Measurements from ENCODE around the gene RLN1. TPM values are rescaled to one million over a fixed set of nuclear protein-coding genes. Genes with fewer than 3 reads are reported as not detected.

Gene RLN1
- total and polyA plus RNA-seq, 2 of the 4 experiments (the other 2 are of a cell fraction), result not detected

DNA sequence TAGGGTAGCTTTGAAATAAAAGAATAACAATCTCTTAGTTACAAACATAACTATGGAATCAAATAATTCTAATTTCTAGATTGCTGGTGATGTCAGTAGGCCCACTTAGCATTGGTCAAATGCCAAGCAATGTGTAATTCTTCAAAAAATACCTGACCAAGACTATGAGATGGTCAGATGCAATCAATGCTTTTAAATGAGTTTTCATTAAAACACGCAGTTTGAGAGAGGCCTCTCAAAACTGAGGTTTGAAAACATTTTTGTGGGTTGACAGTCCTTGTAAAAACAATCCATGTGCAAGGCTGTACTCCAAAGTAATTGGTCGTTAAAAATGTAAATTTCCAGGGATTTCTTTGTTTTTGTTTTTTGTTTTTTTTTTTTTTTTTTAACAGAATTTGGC lies 33.9 kb downstream of the RLN1 start:
- no peak overlapping the region for H3K4me3 ChIP-seq (ENCODE audit: insufficient read depth, low read depth, low read length)
- H4K5ac ChIP-seq (ENCODE audit: low read depth, low read length), result no peak overlapping the region
- no peaks in the 10 kb centered on the region for H4K20me1 ChIP-seq (ENCODE audit: insufficient read depth, low read length)
- H3K23ac ChIP-seq (ENCODE audit: low read depth, low read length), result no peak overlapping the region
- no peak overlapping the region for H2BK120ac ChIP-seq (ENCODE audit: low read depth, low read length)
- H2BK20ac ChIP-seq (ENCODE audit: low read depth, low read length), result no peak overlapping the region
- no peaks in the 10 kb centered on the region for H3K9me3 ChIP-seq (ENCODE audit: control insufficient read depth, insufficient read depth, low read length)
- CTCF ChIA-PET, result no interaction called here
- POLR2A ChIA-PET (ENCODE audit: unreplicated experiment), result no interaction called here
- H3K27me3 ChIP-seq (ENCODE audit: control insufficient read depth, insufficient read depth, low read length), result peaks cover 24% of the 10 kb centered on the region
- no peak overlapping the region for H3K27ac ChIP-seq (ENCODE audit: insufficient read depth, low read length)
- no peak overlapping the region for H4K91ac ChIP-seq (ENCODE audit: insufficient read depth, low read depth, low read length)
- H3K9ac ChIP-seq (ENCODE audit: low read depth, low read length), result no peak overlapping the region
- H3K4me2 ChIP-seq (ENCODE audit: low read depth, low read length), result no peak overlapping the region
- no peak overlapping the region for H2BK5ac ChIP-seq (ENCODE audit: low read depth, low read length, poor library complexity, severe bottlenecking)
- no peak overlapping the region for H2AK9ac ChIP-seq (replicated peaks; ENCODE audit: low read depth, low read length, poor library complexity)
- intact Hi-C loops (cut with micrococcal nuclease) (no loop called here), in situ Hi-C loops (cut with MboI; ENCODE audit: low sequenced_read_pairs) (no loop called here), dilution Hi-C loops (cut with HindIII; ENCODE audit: low sequenced_read_pairs, unreplicated experiment) (no loop called here)
- H3K79me1 ChIP-seq (ENCODE audit: low read depth in 1 of 2, low read length in 2 of 2), result no peaks in the 10 kb centered on the region
- ATAC-seq (ENCODE audit: low read depth), result no peak
- H2AFZ ChIP-seq (replicated peaks; ENCODE audit: low read length, poor library complexity), result no peak overlapping the region
- H3K4ac ChIP-seq (ENCODE audit: low read depth, low read length), result no peak overlapping the region
- H3K14ac ChIP-seq (replicated peaks; ENCODE audit: low read depth, low read length), result no peak overlapping the region
- DNase-seq, result peak; percentile 1
- no peak overlapping the region for H4K8ac ChIP-seq (ENCODE audit: low read depth in 2 of 2, low read length in 2 of 2)
- H3K4me1 ChIP-seq (ENCODE audit: control insufficient read depth, insufficient read depth, low read length), result no peaks in the 10 kb centered on the region
- no peak overlapping the region for H2AK5ac ChIP-seq (ENCODE audit: low read depth, low read length)
- H3K18ac ChIP-seq (ENCODE audit: low read depth, low read length), result no peak overlapping the region
- no peak overlapping the region for H3K56ac ChIP-seq (ENCODE audit: extremely low read depth, insufficient read depth, low read length)
- H2BK15ac ChIP-seq (ENCODE audit: low read depth, low read length), result no peak overlapping the region
- BruUV-seq (replicated peaks), result no TSS peak
- WGBS, 2 experiments (ENCODE audit: extremely low coverage in 2 of 2, insufficient read length in 1 of 2), result 83% methylated on average over 1 of the region's 2 CpGs; no CpG with 5 or more reads in 1 of the 2 experiments
- H3K9me1 ChIP-seq (ENCODE audit: insufficient read depth, low read length), result no peaks in the 10 kb centered on the region
- TF ChIP-seq BHLHE40 (IDR thresholded peaks at IDR 0.05; ENCODE audit: low read depth, low read length), result no peak
- no peak for TF ChIP-seq RFX5 (IDR thresholded peaks at IDR 0.05; ENCODE audit: low read depth, low read length)
- no peak for TF ChIP-seq MAFK (IDR thresholded peaks at IDR 0.05; ENCODE audit: low read depth, low read length)
- no peak for TF ChIP-seq CEBPB (IDR thresholded peaks at IDR 0.05; ENCODE audit: low read depth, low read length)
- TF ChIP-seq, protein P1, sequence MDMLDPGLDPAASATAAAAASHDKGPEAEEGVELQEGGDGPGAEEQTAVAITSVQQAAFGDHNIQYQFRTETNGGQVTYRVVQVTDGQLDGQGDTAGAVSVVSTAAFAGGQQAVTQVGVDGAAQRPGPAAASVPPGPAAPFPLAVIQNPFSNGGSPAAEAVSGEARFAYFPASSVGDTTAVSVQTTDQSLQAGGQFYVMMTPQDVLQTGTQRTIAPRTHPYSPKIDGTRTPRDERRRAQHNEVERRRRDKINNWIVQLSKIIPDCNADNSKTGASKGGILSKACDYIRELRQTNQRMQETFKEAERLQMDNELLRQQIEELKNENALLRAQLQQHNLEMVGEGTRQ (IDR thresholded peaks at IDR 0.05; ENCODE audit: low read depth, low read length), result no peak
- no peak for TF ChIP-seq RCOR1 (IDR thresholded peaks at IDR 0.05; ENCODE audit: insufficient replicate concordance, low read length)
- no peak for TF ChIP-seq NFE2L2 (IDR thresholded peaks at IDR 0.05; ENCODE audit: low read depth, low read length)
- TF ChIP-seq CHD1 (IDR thresholded peaks at IDR 0.05; ENCODE audit: low read depth, low read length), result no peak
- no peak for TF ChIP-seq RAD21 (IDR thresholded peaks at IDR 0.05; ENCODE audit: low read length)
- TF ChIP-seq SMC3 (IDR thresholded peaks at IDR 0.05; ENCODE audit: low read depth, low read length), result no peak
- TF ChIP-seq POLR2A (IDR thresholded peaks at IDR 0.05; ENCODE audit: low read depth, low read length), result no peak
- TF ChIP-seq, protein P2, sequence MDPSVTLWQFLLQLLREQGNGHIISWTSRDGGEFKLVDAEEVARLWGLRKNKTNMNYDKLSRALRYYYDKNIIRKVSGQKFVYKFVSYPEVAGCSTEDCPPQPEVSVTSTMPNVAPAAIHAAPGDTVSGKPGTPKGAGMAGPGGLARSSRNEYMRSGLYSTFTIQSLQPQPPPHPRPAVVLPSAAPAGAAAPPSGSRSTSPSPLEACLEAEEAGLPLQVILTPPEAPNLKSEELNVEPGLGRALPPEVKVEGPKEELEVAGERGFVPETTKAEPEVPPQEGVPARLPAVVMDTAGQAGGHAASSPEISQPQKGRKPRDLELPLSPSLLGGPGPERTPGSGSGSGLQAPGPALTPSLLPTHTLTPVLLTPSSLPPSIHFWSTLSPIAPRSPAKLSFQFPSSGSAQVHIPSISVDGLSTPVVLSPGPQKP (IDR thresholded peaks at IDR 0.05; ENCODE audit: borderline replicate concordance, low read depth, low read length), result no peak
- TF ChIP-seq, protein P3, sequence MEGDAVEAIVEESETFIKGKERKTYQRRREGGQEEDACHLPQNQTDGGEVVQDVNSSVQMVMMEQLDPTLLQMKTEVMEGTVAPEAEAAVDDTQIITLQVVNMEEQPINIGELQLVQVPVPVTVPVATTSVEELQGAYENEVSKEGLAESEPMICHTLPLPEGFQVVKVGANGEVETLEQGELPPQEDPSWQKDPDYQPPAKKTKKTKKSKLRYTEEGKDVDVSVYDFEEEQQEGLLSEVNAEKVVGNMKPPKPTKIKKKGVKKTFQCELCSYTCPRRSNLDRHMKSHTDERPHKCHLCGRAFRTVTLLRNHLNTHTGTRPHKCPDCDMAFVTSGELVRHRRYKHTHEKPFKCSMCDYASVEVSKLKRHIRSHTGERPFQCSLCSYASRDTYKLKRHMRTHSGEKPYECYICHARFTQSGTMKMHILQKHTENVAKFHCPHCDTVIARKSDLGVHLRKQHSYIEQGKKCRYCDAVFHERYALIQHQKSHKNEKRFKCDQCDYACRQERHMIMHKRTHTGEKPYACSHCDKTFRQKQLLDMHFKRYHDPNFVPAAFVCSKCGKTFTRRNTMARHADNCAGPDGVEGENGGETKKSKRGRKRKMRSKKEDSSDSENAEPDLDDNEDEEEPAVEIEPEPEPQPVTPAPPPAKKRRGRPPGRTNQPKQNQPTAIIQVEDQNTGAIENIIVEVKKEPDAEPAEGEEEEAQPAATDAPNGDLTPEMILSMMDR (conservative IDR thresholded peaks at IDR 0.05; ENCODE audit: low read depth, low read length), result no peak
- TF ChIP-seq MAZ (IDR thresholded peaks at IDR 0.05; ENCODE audit: borderline replicate concordance, low read depth, low read length), result no peak
- TF ChIP-seq FOS (IDR thresholded peaks at IDR 0.05; ENCODE audit: low read depth, low read length), result no peak
- TF ChIP-seq MXI1 (IDR thresholded peaks at IDR 0.05; ENCODE audit: borderline replicate concordance, low read depth, low read length), result no peak
- no peaks in the 10 kb centered on the region for H3K36me3 ChIP-seq (ENCODE audit: control insufficient read depth, insufficient read depth, low read length)

Measured in IMR-90 (cell line).